Esophagus squamous epithelium (tissue), 4 donors: ENCODE data around the gene ZNF407.

Experiments used
- POLR2A ChIP-seq, 4 donors: fragments of 450-650 bp; IDR thresholded peaks; one replicate each; pipeline ENCODE4 v1.6.1; 2017; ENCODE audit warnings: antibody characterized with exemption in 4 of 4, mild to moderate bottlenecking in 4 of 4, moderate library complexity in 3 of 4
- TF ChIP-seq, protein P1 (sequence below), 6 experiments: fragments of 450-650 bp in 4 of 6; fragments of 200-600 bp in 2 of 6; sonication (generic) in 2 of 6; IDR thresholded peaks; one replicate each; pipeline ENCODE4 v1.5.1; 2016 to 2019; ENCODE audit warnings: antibody characterized with exemption in 6 of 6, mild to moderate bottlenecking in 4 of 6, moderate library complexity in 4 of 6

DNA sequence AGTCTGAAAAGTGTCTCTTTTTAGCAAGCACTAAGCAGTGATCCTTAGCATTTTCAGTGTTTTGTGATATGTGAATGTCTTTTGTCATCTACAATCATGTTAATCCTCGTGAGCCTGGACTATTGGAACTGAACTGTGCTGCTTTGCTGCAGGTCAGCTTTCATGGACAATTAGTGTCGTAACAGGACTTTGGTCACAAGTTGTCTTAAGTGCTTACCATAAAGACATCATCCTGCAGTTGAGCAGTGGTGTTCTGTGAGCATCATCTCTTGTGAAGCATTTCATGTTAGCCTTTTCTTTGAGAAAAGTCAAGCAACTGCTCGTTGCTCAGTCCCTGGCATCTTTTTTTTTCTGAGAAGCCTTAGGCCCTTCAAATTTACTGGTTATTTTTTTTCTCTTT is 135.9 kb downstream of the ZNF407 start:
- TF ChIP-seq, protein P1, sequence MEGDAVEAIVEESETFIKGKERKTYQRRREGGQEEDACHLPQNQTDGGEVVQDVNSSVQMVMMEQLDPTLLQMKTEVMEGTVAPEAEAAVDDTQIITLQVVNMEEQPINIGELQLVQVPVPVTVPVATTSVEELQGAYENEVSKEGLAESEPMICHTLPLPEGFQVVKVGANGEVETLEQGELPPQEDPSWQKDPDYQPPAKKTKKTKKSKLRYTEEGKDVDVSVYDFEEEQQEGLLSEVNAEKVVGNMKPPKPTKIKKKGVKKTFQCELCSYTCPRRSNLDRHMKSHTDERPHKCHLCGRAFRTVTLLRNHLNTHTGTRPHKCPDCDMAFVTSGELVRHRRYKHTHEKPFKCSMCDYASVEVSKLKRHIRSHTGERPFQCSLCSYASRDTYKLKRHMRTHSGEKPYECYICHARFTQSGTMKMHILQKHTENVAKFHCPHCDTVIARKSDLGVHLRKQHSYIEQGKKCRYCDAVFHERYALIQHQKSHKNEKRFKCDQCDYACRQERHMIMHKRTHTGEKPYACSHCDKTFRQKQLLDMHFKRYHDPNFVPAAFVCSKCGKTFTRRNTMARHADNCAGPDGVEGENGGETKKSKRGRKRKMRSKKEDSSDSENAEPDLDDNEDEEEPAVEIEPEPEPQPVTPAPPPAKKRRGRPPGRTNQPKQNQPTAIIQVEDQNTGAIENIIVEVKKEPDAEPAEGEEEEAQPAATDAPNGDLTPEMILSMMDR (IDR thresholded peaks at IDR 0.05) = no peak
- no peak for TF ChIP-seq POLR2A (IDR thresholded peaks at IDR 0.05)
